ENCODE results near the gene CDC7. TPM values are rescaled to one million over a fixed set of nuclear protein-coding genes. Genes with fewer than 3 reads are reported as not detected.

CDC7 gene
- total and polyA plus RNA-seq, 9 of the 15 experiments (the other 6 are each of a cell fraction or from before 2014, with no cell fraction given) = 22.3 to 66.8 (median 44.2) TPM

- TF ChIP-seq ZBTB40 (IDR thresholded peaks at IDR 0.05) (peak; percentile 56), ZBTB40 (CRISPR knock-in tag; IDR thresholded peaks at IDR 0.05) (no peak), STAT5A (IDR thresholded peaks at IDR 0.05; ENCODE audit: borderline replicate concordance, low read length) (no peak), RUNX1 (IDR thresholded peaks at IDR 0.05; ENCODE audit: low read depth) (no peak), NFE2L1 (tag; IDR thresholded peaks at IDR 0.05; ENCODE audit: borderline replicate concordance, low read depth) (no peak), ZNF75A (CRISPR knock-in tag; IDR thresholded peaks at IDR 0.05) (0 out of 2 replicates have a peak, but pooled peaks have one; percentile 5), ZNF589 (CRISPR knock-in tag; IDR thresholded peaks at IDR 0.05; ENCODE audit: low read depth) (0 out of 2 replicates have a peak, but pooled peaks have one; percentile 37), DPF2 (IDR thresholded peaks at IDR 0.05) (0 out of 2 replicates have a peak, but pooled peaks have one; percentile 33), ZFX (CRISPR knock-in tag; IDR thresholded peaks at IDR 0.05) (no peak)
- TF ChIP-seq, protein P1, sequence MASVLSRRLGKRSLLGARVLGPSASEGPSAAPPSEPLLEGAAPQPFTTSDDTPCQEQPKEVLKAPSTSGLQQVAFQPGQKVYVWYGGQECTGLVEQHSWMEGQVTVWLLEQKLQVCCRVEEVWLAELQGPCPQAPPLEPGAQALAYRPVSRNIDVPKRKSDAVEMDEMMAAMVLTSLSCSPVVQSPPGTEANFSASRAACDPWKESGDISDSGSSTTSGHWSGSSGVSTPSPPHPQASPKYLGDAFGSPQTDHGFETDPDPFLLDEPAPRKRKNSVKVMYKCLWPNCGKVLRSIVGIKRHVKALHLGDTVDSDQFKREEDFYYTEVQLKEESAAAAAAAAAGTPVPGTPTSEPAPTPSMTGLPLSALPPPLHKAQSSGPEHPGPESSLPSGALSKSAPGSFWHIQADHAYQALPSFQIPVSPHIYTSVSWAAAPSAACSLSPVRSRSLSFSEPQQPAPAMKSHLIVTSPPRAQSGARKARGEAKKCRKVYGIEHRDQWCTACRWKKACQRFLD (CRISPR knock-in tag; IDR thresholded peaks at IDR 0.05) = peak; percentile 70; the same call in 1 of the 2 replicates
- TF ChIP-seq, protein P2, sequence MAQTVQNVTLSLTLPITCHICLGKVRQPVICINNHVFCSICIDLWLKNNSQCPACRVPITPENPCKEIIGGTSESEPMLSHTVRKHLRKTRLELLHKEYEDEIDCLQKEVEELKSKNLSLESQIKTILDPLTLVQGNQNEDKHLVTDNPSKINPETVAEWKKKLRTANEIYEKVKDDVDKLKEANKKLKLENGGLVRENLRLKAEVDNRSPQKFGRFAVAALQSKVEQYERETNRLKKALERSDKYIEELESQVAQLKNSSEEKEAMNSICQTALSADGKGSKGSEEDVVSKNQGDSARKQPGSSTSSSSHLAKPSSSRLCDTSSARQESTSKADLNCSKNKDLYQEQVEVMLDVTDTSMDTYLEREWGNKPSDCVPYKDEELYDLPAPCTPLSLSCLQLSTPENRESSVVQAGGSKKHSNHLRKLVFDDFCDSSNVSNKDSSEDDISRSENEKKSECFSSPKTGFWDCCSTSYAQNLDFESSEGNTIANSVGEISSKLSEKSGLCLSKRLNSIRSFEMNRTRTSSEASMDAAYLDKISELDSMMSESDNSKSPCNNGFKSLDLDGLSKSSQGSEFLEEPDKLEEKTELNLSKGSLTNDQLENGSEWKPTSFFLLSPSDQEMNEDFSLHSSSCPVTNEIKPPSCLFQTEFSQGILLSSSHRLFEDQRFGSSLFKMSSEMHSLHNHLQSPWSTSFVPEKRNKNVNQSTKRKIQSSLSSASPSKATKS (CRISPR knock-in tag; IDR thresholded peaks at IDR 0.05) = no peak
- TF ChIP-seq, protein P3, sequence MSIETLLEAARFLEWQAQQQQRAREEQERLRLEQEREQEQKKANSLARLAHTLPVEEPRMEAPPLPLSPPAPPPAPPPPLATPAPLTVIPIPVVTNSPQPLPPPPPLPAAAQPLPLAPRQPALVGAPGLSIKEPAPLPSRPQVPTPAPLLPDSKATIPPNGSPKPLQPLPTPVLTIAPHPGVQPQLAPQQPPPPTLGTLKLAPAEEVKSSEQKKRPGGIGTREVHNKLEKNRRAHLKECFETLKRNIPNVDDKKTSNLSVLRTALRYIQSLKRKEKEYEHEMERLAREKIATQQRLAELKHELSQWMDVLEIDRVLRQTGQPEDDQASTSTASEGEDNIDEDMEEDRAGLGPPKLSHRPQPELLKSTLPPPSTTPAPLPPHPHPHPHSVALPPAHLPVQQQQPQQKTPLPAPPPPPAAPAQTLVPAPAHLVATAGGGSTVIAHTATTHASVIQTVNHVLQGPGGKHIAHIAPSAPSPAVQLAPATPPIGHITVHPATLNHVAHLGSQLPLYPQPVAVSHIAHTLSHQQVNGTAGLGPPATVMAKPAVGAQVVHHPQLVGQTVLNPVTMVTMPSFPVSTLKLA (conservative IDR thresholded peaks at IDR 0.05) = no peak
Measured at GRCh38 chr1:91499904-91500755, 521 bp upstream of the CDC7 start (continued).
